DMS79 (cell line): Measurements from ENCODE around the gene CCDC51.

Experiments
- DNase-seq: peaks from one replicate; lab custom pipeline; 2025; lab: John Stamatoyannopoulos, UW

The CCDC51 gene

GRCh38 chr3:48419149-48419548, 20.8 kb downstream of the CCDC51 start:
- DNase-seq: no peak

DNA sequence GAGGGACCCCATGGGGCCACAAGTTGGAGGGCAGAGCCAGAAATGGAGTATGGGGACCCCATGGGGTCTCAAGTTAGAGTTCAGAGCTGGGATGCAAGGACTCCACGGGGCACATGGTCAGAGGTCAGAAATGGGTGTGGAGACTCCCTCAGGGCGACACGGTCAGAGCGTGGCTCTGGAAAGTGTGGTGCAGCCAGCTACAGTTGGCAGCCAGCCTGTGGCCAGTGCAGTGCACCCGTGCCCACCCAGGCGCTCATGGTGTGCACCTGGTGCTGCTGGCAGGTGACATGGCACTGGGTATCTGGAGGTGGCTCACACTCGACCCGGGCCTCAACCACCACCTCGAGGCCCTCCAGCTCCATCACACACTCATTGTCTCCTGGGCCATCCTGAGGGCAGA, 21.3 kb downstream of the CCDC51 start:
- DNase-seq: no peak

- DNase-seq: no peak
Observed at GRCh38 chr3:48418140-48418539, 21.8 kb downstream of the CCDC51 start.

DNA sequence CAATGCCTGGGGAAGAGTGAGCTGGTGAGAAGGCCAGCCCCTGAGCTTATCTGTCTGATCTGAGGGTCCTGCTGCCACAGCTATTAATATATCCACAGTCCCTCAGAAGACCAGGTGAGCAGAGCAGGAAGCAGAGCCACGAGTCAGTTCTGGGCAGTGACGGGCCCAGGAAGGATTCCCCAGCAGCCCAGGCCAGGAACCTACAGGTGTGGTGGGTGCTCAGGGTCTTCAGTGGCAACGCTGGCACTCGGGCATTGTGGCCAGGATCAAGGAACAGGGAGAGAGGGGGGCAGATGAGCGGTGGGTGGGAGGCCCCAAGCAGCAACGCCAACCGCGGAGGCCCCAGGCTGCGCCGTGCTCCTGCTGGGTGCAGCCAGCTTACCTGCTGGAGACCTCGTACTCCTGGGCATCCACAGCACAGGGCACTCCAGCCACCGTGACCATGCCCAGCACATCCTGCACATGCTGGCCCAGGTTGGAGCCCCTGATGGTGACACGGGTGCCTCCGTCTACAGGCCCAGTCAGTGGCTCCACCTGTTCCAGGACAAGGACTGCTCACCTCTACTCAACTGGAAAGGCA, 22.3 kb downstream of the CCDC51 start:
- no peak for DNase-seq

GRCh38 chr3:48416546-48416945, 23.4 kb downstream of the CCDC51 start:
- DNase-seq: no peak

GRCh38 chr3:48416091-48416505, 23.8 kb downstream of the CCDC51 start:
- DNase-seq: no peak

- DNase-seq: no peak
Observed at GRCh38 chr3:48415251-48415953, 24.5 kb downstream of the CCDC51 start.

GRCh38 chr3:48414376-48415250, 25.3 kb downstream of the CCDC51 start:
- no peak for DNase-seq

- no peak for DNase-seq
Observed at GRCh38 chr3:48413611-48414010, 26.3 kb downstream of the CCDC51 start.

DNA sequence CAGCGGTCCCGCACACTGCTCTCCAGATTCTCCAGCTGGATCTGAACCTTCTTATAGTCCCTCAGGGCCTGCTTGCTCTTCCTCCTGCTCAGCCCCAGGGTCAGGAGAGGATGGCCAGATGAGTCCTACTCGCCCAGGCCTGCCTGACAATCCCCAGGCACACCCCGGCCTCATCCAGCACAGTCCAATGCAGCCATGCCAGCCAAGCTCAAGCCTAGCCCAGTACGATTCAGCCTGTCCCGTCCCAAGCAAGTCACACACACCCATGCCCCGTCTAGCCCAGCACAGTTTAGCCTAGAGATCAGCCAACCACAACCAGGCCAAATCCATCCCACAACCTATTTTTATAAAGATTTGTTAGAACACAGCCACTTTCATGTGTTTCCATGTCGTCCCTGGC, 26.8 kb downstream of the CCDC51 start:
- DNase-seq: no peak

DNA sequence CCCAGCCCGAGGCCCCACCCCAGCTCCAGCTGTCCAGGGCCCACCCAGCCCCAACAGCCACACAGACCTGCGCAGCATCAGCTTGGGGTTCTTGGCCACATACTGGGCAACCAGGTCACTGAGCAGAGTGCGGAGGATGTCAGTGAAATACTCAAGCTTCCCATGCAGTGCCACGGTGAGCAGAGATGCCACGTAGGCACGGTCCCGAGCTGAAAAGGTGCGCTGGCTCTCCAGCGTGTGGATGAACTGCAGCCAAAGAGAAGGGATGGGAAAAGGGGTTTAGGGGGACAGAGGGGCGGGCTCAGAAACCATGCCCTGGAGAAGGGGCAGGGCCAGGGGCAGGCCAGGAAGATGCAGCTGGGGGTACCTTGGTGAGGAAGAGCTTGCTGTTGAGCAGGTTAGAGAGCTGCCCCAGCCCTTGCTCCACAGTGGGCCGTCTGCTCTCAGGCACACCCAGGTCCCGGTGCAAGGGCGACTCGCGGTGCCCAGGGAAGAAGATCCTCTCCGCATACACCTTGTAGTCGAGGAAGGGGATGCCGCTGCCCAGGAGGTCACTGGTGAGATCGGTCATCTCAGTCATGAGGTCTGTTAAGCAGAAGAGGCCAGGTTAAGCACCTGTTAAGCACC, 27.4 kb downstream of the CCDC51 start:
- no peak for DNase-seq

DNA sequence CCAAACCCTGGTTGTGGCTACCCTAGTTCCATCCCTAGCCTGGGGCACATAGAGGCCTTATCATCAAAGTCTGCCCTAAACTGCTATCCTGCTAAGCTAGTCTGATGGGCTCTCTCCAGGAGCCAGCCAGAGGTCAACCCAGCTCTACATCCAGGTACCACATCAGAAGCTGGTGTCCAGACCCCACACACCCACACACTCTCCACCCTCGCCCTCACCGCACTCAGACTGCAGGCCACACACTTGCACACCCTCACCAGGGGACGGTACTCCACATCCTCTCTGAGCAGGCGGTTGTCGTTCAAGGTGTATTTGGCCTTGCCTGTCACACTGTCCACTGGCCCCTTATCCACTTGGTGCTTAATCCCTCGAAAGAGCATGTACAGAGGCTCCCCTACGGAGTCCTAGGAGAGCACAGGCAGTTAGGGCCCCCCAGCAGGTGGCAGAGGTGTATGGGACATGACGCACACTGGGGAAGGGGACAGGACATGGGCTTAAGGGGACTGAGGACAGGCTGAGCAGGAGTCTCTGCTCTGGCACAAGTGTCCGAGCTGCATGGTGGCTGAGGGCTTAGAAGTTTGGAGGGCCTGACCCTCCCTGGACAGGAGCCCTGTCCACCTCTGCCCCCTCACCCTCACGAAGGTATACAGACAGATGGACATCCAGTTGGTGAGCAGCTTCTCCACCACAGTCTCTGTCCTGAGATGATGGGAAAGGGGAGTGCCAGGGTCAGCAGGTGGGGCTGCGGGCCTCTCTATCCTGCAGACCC, 28.1 kb downstream of the CCDC51 start:
- no peak for DNase-seq

DNA sequence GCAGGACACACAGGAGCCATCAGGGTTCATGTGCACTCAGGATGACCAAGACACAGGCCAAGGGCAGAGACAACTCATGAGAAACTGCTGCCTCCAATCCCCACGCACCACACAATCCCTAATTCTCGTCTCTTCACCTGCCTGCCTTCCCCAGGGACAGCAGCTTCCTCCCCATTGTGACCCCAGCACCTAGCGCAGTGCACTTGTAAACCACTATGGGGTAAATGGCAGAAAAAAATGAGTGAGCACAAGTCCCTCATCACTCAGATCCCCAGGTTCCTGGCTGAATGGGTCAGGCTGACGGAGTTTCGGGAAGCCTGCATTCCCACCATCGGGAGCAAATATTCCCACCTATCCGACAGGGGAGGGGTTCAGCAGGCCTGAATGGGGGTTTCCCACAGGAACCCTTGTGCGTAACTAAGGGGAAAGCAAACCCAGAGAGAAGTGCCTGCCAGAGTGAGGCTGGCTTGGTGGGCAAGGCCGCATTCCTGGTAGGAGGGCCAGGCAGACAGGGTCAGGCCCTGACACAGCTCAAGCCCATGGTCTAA, 28.8 kb downstream of the CCDC51 start:
- no peak for DNase-seq

DNA sequence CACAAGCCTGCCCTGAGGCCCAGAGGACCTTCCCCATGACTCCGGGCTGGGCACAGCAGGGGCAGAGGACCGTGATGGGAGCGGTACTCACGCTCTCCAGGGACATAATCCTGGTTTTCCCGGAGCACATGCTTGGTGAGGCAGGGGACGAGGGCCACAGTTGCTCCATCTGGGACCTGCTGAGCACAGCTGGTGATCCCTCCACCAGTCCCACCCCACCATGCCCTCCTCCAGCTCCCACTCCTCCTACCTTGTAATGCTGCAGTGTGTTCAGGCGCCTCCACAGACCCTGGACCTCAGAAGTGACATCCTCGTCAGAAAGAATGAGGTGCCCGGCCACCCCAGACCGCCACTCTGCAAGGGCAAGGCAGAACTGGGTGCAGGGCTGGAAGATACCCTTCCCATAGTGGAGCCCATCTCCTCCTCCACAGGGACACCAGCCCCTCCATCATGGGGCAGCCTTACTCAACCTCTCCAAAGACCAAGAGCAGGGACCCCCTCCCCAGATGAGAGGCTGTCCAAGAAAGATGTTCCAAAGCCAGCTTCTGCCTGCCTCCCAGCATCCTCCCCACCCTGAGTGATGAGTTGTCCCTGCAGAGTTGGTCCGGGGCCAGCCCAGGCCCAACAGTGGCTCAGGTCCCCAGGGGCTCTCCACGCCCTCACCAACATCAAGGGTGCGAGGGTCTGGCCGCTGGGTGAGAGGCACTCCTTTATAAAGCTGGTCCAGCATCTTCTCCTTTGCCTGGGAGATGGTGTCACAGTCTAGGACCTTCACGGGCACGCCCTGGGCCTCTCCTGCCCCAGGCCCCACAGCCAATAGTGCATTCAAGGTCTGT, 29.5 kb downstream of the CCDC51 start:
- DNase-seq: no peak

- DNase-seq: no peak
Observed at GRCh38 chr3:48409291-48410201, 30.4 kb downstream of the CCDC51 start.

DNA sequence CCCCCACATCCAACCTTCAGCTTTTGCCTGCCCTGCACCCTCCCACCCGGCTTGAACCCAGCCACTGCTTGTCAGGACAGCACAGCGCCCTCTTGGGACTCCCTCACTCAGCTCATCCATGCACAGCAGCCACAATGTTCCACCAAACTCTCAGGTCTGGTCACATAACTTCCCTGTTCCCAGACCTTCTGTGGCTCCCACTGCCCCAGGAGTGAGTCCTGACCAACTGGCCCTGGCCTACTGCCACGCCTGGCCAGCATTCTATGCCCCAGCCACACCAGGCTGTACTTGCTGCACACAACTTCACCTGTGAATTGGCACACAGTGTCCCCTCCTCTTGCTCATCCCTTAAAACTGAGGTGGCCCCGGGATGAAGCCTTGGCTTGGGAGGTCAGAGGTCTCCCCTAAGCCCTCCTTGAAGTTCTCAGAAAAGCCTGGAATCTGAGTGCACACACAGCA, 31.1 kb downstream of the CCDC51 start:
- DNase-seq: no peak

DNA sequence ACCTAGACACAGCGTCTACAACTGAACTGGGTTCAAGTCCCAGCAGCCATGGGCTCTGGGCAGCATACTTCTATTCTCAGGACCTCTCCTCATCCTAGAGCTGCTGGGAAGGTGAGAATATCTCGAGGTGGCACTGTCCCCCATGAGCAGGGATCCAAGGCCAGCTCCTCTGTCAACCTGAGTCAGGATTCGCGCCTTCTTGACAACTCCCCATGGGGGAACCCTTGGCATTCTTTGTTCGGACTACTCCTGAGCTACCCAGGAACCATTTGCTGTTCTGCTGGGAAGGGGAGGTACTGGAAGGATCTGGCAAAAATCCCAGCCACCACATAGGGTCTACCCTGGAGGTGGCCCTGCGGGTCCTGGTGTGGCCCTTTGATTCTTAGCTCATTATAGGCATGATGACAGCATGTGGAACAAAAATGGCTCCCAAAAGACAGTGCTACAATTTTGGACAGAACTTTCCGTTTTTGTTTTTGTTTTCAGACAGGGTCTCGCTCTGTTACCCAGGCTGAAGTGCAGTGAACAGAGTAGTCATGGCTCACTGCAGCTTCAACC, 32.3 kb downstream of the CCDC51 start:
- DNase-seq: no peak

- DNase-seq: no peak
Observed at GRCh38 chr3:48406443-48407431, 33.2 kb downstream of the CCDC51 start.
